ENCODE results near the gene WWC2.

The WWC2 gene

GRCh38 chr4:183153190-183153916, 54.3 kb downstream of the WWC2 start:
- in situ Hi-C loops (cut with MboI; ENCODE audit: low pct_unique_long_range_greater_than_20kb, low sequenced_read_pairs, unreplicated experiment) = no loop called here
- DNase-seq (ENCODE audit: low spot score) = no peak
- TF ChIP-seq, protein P1, sequence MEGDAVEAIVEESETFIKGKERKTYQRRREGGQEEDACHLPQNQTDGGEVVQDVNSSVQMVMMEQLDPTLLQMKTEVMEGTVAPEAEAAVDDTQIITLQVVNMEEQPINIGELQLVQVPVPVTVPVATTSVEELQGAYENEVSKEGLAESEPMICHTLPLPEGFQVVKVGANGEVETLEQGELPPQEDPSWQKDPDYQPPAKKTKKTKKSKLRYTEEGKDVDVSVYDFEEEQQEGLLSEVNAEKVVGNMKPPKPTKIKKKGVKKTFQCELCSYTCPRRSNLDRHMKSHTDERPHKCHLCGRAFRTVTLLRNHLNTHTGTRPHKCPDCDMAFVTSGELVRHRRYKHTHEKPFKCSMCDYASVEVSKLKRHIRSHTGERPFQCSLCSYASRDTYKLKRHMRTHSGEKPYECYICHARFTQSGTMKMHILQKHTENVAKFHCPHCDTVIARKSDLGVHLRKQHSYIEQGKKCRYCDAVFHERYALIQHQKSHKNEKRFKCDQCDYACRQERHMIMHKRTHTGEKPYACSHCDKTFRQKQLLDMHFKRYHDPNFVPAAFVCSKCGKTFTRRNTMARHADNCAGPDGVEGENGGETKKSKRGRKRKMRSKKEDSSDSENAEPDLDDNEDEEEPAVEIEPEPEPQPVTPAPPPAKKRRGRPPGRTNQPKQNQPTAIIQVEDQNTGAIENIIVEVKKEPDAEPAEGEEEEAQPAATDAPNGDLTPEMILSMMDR (IDR thresholded peaks at IDR 0.05; ENCODE audit: extremely low read depth, insufficient read depth, missing control alignments) = no peak

DNA sequence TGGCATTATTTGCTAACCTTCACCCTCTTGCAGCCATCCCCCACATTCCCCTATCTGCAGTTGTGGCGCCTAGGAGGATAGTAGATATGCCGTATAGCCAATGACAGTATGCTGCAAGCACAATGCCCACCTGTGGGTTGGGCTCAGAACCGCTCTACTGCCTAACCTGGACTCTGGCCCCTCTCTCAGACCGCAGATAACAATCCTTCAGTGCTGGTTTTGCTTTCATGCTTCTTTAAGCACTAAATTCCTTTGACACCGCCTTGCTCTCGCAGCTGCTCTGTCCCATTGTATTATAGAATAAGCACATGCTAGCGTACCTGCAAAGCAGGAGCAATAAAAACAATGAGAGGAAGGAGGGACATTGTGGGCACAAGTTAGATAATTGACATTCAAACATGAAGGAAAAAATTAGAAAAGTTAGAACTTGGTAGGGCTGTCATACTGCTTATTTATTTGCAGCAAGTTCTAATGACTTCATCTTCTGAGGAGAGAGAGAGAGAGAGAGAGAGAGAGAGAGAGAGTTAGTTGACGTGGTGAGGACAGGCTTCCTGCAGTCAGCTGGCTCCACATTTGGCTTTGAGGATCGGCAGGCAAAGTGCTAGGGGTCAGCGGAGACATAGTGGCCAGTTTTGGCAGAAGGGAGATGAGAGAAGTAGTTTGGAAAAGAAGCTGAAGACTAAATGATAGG, 55.8 kb downstream of the WWC2 start:
- in situ Hi-C loops (cut with MboI; ENCODE audit: low pct_unique_long_range_greater_than_20kb, low sequenced_read_pairs, unreplicated experiment) = no loop called here
- DNase-seq (ENCODE audit: low spot score) = no peak
- TF ChIP-seq, protein P1 (IDR thresholded peaks at IDR 0.05; ENCODE audit: extremely low read depth, insufficient read depth, missing control alignments) = no peak

- TF ChIP-seq, protein P1 (IDR thresholded peaks at IDR 0.05; ENCODE audit: extremely low read depth, insufficient read depth, missing control alignments) = no peak
- in situ Hi-C loops (cut with MboI; ENCODE audit: low pct_unique_long_range_greater_than_20kb, low sequenced_read_pairs, unreplicated experiment) = no loop called here
- DNase-seq (ENCODE audit: low spot score) = no peak
These were observed 56.6 kb downstream of the WWC2 start for GRCh38 chr4:183155450-183156184.

GRCh38 chr4:183157215-183157614, 58.2 kb downstream of the WWC2 start:
- in situ Hi-C loops (cut with MboI; ENCODE audit: low pct_unique_long_range_greater_than_20kb, low sequenced_read_pairs, unreplicated experiment) = no loop called here
- DNase-seq (ENCODE audit: low spot score) = no peak
- TF ChIP-seq, protein P1 (IDR thresholded peaks at IDR 0.05; ENCODE audit: extremely low read depth, insufficient read depth, missing control alignments) = no peak

- TF ChIP-seq, protein P1 (IDR thresholded peaks at IDR 0.05; ENCODE audit: extremely low read depth, insufficient read depth, missing control alignments) = no peak
- in situ Hi-C loops (cut with MboI; ENCODE audit: low pct_unique_long_range_greater_than_20kb, low sequenced_read_pairs, unreplicated experiment) = no loop called here
- no peak for DNase-seq (ENCODE audit: low spot score)
These were observed 59.0 kb downstream of the WWC2 start for GRCh38 chr4:183158062-183158461.

GRCh38 chr4:183161630-183162029, 62.6 kb downstream of the WWC2 start:
- no peak for DNase-seq (ENCODE audit: low spot score)
- in situ Hi-C loops (cut with MboI; ENCODE audit: low pct_unique_long_range_greater_than_20kb, low sequenced_read_pairs, unreplicated experiment) = no loop called here
- TF ChIP-seq, protein P1 (IDR thresholded peaks at IDR 0.05; ENCODE audit: extremely low read depth, insufficient read depth, missing control alignments) = no peak
